ENCODE results near the gene MTHFD1L.

The MTHFD1L gene

GRCh38 chr6:151131324-151132007 is 266.0 kb downstream of the MTHFD1L start:
- H3K36me3 ChIP-seq (ENCODE audit: insufficient read depth): no peaks in the 10 kb centered on the region
- no peak overlapping the region for H3K4me3 ChIP-seq (IDR thresholded peaks at IDR 0.05; ENCODE audit: insufficient read depth, low read depth, low read length)
- no peaks in the 10 kb centered on the region for H4K20me1 ChIP-seq (ENCODE audit: insufficient read depth)
- no peak for TF ChIP-seq CTCF (conservative IDR thresholded peaks at IDR 0.05; ENCODE audit: low read depth, low read length)
- H3K27me3 ChIP-seq (ENCODE audit: insufficient read depth, low read depth): no peaks in the 10 kb centered on the region
- H3K4me1 ChIP-seq (ENCODE audit: low read depth, poor library complexity, severe bottlenecking): no peaks in the 10 kb centered on the region
- no peak overlapping the region for H2AFZ ChIP-seq (ENCODE audit: low read depth)
- H3K79me2 ChIP-seq (ENCODE audit: insufficient read depth, low read depth): no peaks in the 10 kb centered on the region
- H3K9ac ChIP-seq: no peak overlapping the region
- no peak overlapping the region for H3K27ac ChIP-seq
- H3K4me2 ChIP-seq: no peak overlapping the region

GRCh38 chr6:151136141-151136755 is 270.7 kb downstream of the MTHFD1L start:
- no peak overlapping the region for H3K4me3 ChIP-seq (IDR thresholded peaks at IDR 0.05; ENCODE audit: insufficient read depth, low read depth, low read length)
- H3K9ac ChIP-seq: no peak overlapping the region
- no peak overlapping the region for H2AFZ ChIP-seq (ENCODE audit: low read depth)
- no peaks in the 10 kb centered on the region for H3K79me2 ChIP-seq (ENCODE audit: insufficient read depth, low read depth)
- H4K20me1 ChIP-seq (ENCODE audit: insufficient read depth): no peaks in the 10 kb centered on the region
- H3K4me1 ChIP-seq (ENCODE audit: low read depth, poor library complexity, severe bottlenecking): no peaks in the 10 kb centered on the region
- no peak for TF ChIP-seq CTCF (conservative IDR thresholded peaks at IDR 0.05; ENCODE audit: low read depth, low read length)
- H3K27me3 ChIP-seq (ENCODE audit: insufficient read depth, low read depth): no peaks in the 10 kb centered on the region
- no peaks in the 10 kb centered on the region for H3K36me3 ChIP-seq (ENCODE audit: insufficient read depth)
- no peak overlapping the region for H3K4me2 ChIP-seq
- H3K27ac ChIP-seq: no peak overlapping the region

- H2AFZ ChIP-seq (ENCODE audit: low read depth): no peak overlapping the region
Observed at GRCh38 chr6:151137542-151137941, 272.0 kb downstream of the MTHFD1L start.

GRCh38 chr6:151139524-151139923 is 274.0 kb downstream of the MTHFD1L start:
- no peaks in the 10 kb centered on the region for H3K36me3 ChIP-seq (ENCODE audit: insufficient read depth)
- H4K20me1 ChIP-seq (ENCODE audit: insufficient read depth): no peaks in the 10 kb centered on the region
- H3K27ac ChIP-seq: no peak overlapping the region
- no peaks in the 10 kb centered on the region for H3K4me1 ChIP-seq (ENCODE audit: low read depth, poor library complexity, severe bottlenecking)
- no peak for TF ChIP-seq CTCF (conservative IDR thresholded peaks at IDR 0.05; ENCODE audit: low read depth, low read length)
- H3K4me2 ChIP-seq: no peak overlapping the region
- no peak overlapping the region for H3K9ac ChIP-seq
- H2AFZ ChIP-seq (ENCODE audit: low read depth): no peak overlapping the region
- no peak overlapping the region for H3K4me3 ChIP-seq (IDR thresholded peaks at IDR 0.05; ENCODE audit: insufficient read depth, low read depth, low read length)
- H3K27me3 ChIP-seq (ENCODE audit: insufficient read depth, low read depth): no peaks in the 10 kb centered on the region
- H3K79me2 ChIP-seq (ENCODE audit: insufficient read depth, low read depth): no peaks in the 10 kb centered on the region

More at GRCh38 chr6:151137542-151137941, 272.0 kb downstream of the MTHFD1L start:
- no peak for TF ChIP-seq CTCF (conservative IDR thresholded peaks at IDR 0.05; ENCODE audit: low read depth, low read length)
- H3K79me2 ChIP-seq (ENCODE audit: insufficient read depth, low read depth): no peaks in the 10 kb centered on the region
- no peaks in the 10 kb centered on the region for H3K27me3 ChIP-seq (ENCODE audit: insufficient read depth, low read depth)
- H3K4me3 ChIP-seq (IDR thresholded peaks at IDR 0.05; ENCODE audit: insufficient read depth, low read depth, low read length): no peak overlapping the region
- no peak overlapping the region for H3K27ac ChIP-seq
- H3K36me3 ChIP-seq (ENCODE audit: insufficient read depth): no peaks in the 10 kb centered on the region
- H4K20me1 ChIP-seq (ENCODE audit: insufficient read depth): no peaks in the 10 kb centered on the region
- H3K4me1 ChIP-seq (ENCODE audit: low read depth, poor library complexity, severe bottlenecking): no peaks in the 10 kb centered on the region
- H3K9ac ChIP-seq: no peak overlapping the region
- H3K4me2 ChIP-seq: no peak overlapping the region

Data from KMS-11 (cell line).